8988T (cell line): ENCODE measurements around the gene ATOH1.

Experiments
- DNase-seq: peaks from one replicate; pipeline ENCODE4 v3.0.0; 2011

Gene ATOH1

GRCh38 chr4:93828332-93828994 lies at the start of gene ATOH1:
Gene ATOH1 (plus strand): TSS chr4:93828753. CDS start chr4:93828927, 174 bp downstream.
- peak; percentile 55 for DNase-seq

- no peak for DNase-seq
Measured at GRCh38 chr4:93779228-93779627, 49.3 kb upstream of the ATOH1 start.

- no peak for DNase-seq
Measured at GRCh38 chr4:93780080-93780479, 48.5 kb upstream of the ATOH1 start.

GRCh38 chr4:93781198-93781597 lies 47.4 kb upstream of the ATOH1 start:
- DNase-seq: no peak

- no peak for DNase-seq
Measured at GRCh38 chr4:93786149-93786548, 42.4 kb upstream of the ATOH1 start.

GRCh38 chr4:93788712-93789111 lies 39.8 kb upstream of the ATOH1 start:
- no peak for DNase-seq

GRCh38 chr4:93791570-93792195 lies 36.9 kb upstream of the ATOH1 start:
- no peak for DNase-seq

GRCh38 chr4:93802045-93802444 lies 26.5 kb upstream of the ATOH1 start:
- no peak for DNase-seq

GRCh38 chr4:93809773-93810172 lies 18.8 kb upstream of the ATOH1 start:
- no peak for DNase-seq

GRCh38 chr4:93810340-93810992 lies 18.1 kb upstream of the ATOH1 start:
- no peak for DNase-seq

GRCh38 chr4:93813092-93813491 lies 15.5 kb upstream of the ATOH1 start:
- no peak for DNase-seq

GRCh38 chr4:93814141-93814540 lies 14.4 kb upstream of the ATOH1 start:
- DNase-seq: no peak

- no peak for DNase-seq
Measured at GRCh38 chr4:93814722-93815121, 13.8 kb upstream of the ATOH1 start.

GRCh38 chr4:93825551-93826216 lies 2.9 kb upstream of the ATOH1 start:
- no peak for DNase-seq

GRCh38 chr4:93827272-93827947 lies 1.1 kb upstream of the ATOH1 start:
- DNase-seq: no peak

- no peak for DNase-seq
Measured at GRCh38 chr4:93828995-93829819, 654 bp downstream of the ATOH1 start.

GRCh38 chr4:93829820-93830687 lies 1.5 kb downstream of the ATOH1 start:
- DNase-seq: no peak

GRCh38 chr4:93831716-93832496 lies 3.4 kb downstream of the ATOH1 start:
- DNase-seq: no peak

- no peak for DNase-seq
Measured at GRCh38 chr4:93834249-93835066, 5.9 kb downstream of the ATOH1 start.
